GM23338 (cell line): ENCODE data around the gene MME. TPM values are rescaled to one million over a fixed set of nuclear protein-coding genes. Genes with fewer than 3 reads are reported as not detected.

Experiments used
- ATAC-seq: fragments of 200-7000 bp; cut with Tn5 transposase; 3 replicates; pipeline ENCODE4 v1.9.1; 2020
- DNase-seq: peaks from one replicate; pipeline ENCODE4 v3.0.0-alpha.2; 2015; ENCODE audit warnings: low spot score
- H2AFZ ChIP-seq: fragments of 200-600 bp; sonication (generic); 2 replicates; pipeline ENCODE4 v1.8.0; 2016; ENCODE audit warnings: antibody characterized with exemption, mild to moderate bottlenecking, moderate library complexity
- H3F3A ChIP-seq: fragments of 200-600 bp; sonication (generic); replicated peaks from 2 replicates; pipeline ENCODE4 v1.8.0; 2017; ENCODE audit warnings: antibody characterized with exemption, mixed run types, low read depth
- H3K27ac ChIP-seq: fragments of 200-600 bp; sonication (generic); 2 replicates; pipeline ENCODE4 v1.6.1; 2016; ENCODE audit warnings: low read depth
- H3K27me3 ChIP-seq: fragments of 200-600 bp; sonication (generic); 2 replicates; pipeline ENCODE4 v1.8.0; 2016; ENCODE audit warnings: mild to moderate bottlenecking, mixed run types, moderate library complexity; ENCODE audit not compliant: insufficient read depth
- H3K36me3 ChIP-seq: fragments of 200-600 bp; sonication (generic); 2 replicates; pipeline ENCODE4 v1.8.0; 2016; ENCODE audit warnings: mild to moderate bottlenecking; ENCODE audit not compliant: insufficient read depth
- H3K4me1 ChIP-seq: fragments of 200-600 bp; sonication (generic); 2 replicates; pipeline ENCODE4 v1.8.0; 2016; ENCODE audit warnings: mild to moderate bottlenecking, moderate library complexity; ENCODE audit not compliant: insufficient read depth
- H3K4me2 ChIP-seq: fragments of 200-600 bp; sonication (generic); 2 replicates; pipeline ENCODE4 v1.7.1; 2017; ENCODE audit warnings: mixed run types
- H3K4me3 ChIP-seq: fragments of 200-600 bp; sonication (generic); 2 replicates; pipeline ENCODE4 v1.6.1; 2016; ENCODE audit warnings: mixed run types
- H3K79me2 ChIP-seq: fragments of 200-600 bp; sonication (generic); replicated peaks from 2 replicates; pipeline ENCODE4 v1.8.0; 2017; ENCODE audit warnings: mild to moderate bottlenecking; ENCODE audit not compliant: insufficient read depth
- H3K9me2 ChIP-seq: fragments of 200-600 bp; sonication (generic); 2 replicates; pipeline ENCODE4 v1.8.0; 2017; ENCODE audit not compliant: insufficient read depth
- H4K20me1 ChIP-seq: fragments of 200-600 bp; sonication (generic); replicated peaks from 2 replicates; pipeline ENCODE4 v1.8.0; 2017; ENCODE audit warnings: mild to moderate bottlenecking; ENCODE audit not compliant: insufficient read depth
- H3K27ac Mint-ChIP-seq: 2 replicates; pipeline ENCODE4 v1.8.0; 2020; ENCODE audit warnings: inconsistent platforms, mild to moderate bottlenecking, moderate library complexity, mixed read lengths
- H3K27me3 Mint-ChIP-seq: 3 replicates; pipeline ENCODE4 v1.8.0; 2022; ENCODE audit warnings: low read depth, mild to moderate bottlenecking, moderate library complexity, mixed read lengths, inconsistent platforms; ENCODE audit not compliant: insufficient read depth, poor library complexity
- H3K36me3 Mint-ChIP-seq: 3 replicates; pipeline ENCODE4 v1.8.0; 2021; ENCODE audit warnings: low read depth, mild to moderate bottlenecking, inconsistent platforms, moderate library complexity, mixed read lengths
- H3K4me1 Mint-ChIP-seq: 3 replicates; pipeline ENCODE4 v1.8.0; 2020; ENCODE audit warnings: mild to moderate bottlenecking, inconsistent platforms, mixed read lengths
- H3K4me3 Mint-ChIP-seq: 3 replicates; pipeline ENCODE4 v1.8.0; 2021; ENCODE audit warnings: moderate library complexity, mild to moderate bottlenecking, inconsistent platforms, mixed read lengths
- H3K9me3 Mint-ChIP-seq: 3 replicates; pipeline ENCODE4 v1.8.0; 2020; ENCODE audit warnings: moderate library complexity, mild to moderate bottlenecking, inconsistent platforms, mixed read lengths
- CREB1 ChIP-seq: fragments of 250-450 bp; sonication (Bioruptor Pico); IDR thresholded peaks from 2 replicates; pipeline ENCODE4 v1.5.0; 2020; ENCODE audit warnings: low read depth, mild to moderate bottlenecking, moderate library complexity
- CTCF ChIP-seq, 2 experiments: fragments of 200-600 bp in 1 of 2; sonication (generic) in 1 of 2; conservative IDR thresholded peaks; 2 replicates each; pipeline versions ENCODE4 v1.5.1 to v1.6.1; 2016 to 2017; ENCODE audit warnings: antibody characterized with exemption in 2 of 2, low read depth in 2 of 2, mild to moderate bottlenecking in 2 of 2, moderate library complexity in 1 of 2
- EZH2 ChIP-seq: fragments of 200-600 bp; sonication (generic); IDR thresholded peaks from one replicate; pipeline ENCODE4 v1.8.0; 2017; ENCODE audit warnings: antibody characterized with exemption, mild to moderate bottlenecking, low read depth; ENCODE audit not compliant: unreplicated experiment
- EZH2phosphoT487 ChIP-seq: fragments of 200-600 bp; sonication (generic); IDR thresholded peaks from one replicate; pipeline ENCODE4 v1.8.1; 2018; ENCODE audit warnings: antibody characterized with exemption; ENCODE audit not compliant: unreplicated experiment
- JUNB ChIP-seq: IDR thresholded peaks from one replicate; pipeline ENCODE4 v1.6.1; 2016; ENCODE audit warnings: antibody characterized with exemption; ENCODE audit not compliant: unreplicated experiment
- NANOG ChIP-seq: IDR thresholded peaks from 2 replicates; pipeline ENCODE4 v1.6.1; 2016; ENCODE audit warnings: antibody characterized with exemption, borderline replicate concordance
- POLR2AphosphoS5 ChIP-seq: IDR thresholded peaks from 2 replicates; pipeline ENCODE4 v1.6.1; 2016; ENCODE audit warnings: antibody characterized with exemption, low read depth
- STAT1 ChIP-seq: IDR thresholded peaks from one replicate; pipeline ENCODE4 v1.6.1; 2016; ENCODE audit warnings: antibody characterized with exemption; ENCODE audit not compliant: unreplicated experiment
- ZNF114 ChIP-seq: fragments of 250-450 bp; sonication (Bioruptor Pico); IDR thresholded peaks from 2 replicates; pipeline ENCODE4 v1.5.0; 2020; ENCODE audit warnings: mild to moderate bottlenecking, moderate library complexity
- ZNF331 ChIP-seq: fragments of 250-450 bp; sonication (Bioruptor Pico); IDR thresholded peaks from 2 replicates; pipeline ENCODE4 v1.5.0; 2020; ENCODE audit warnings: low read depth, mild to moderate bottlenecking, moderate library complexity
- ZNF462 ChIP-seq: fragments of 250-450 bp; sonication (Bioruptor Pico); IDR thresholded peaks from 2 replicates; pipeline ENCODE4 v1.5.0; 2020; ENCODE audit warnings: mild to moderate bottlenecking, moderate library complexity
- polyA plus RNA-seq: library from polyadenylated mRNA; unstranded; fragments of >200 nt; fragmentation: Nextera tagmentation; extraction: Ambion mirVana; gene quantifications from 2 replicates; pipeline ENCODE4 v1.2.1, GENCODE V29; 2016
- total RNA-seq: library from RNA; depleted of rRNA; stranded (reverse); fragments of >200 nt; shearing (Covaris generic); gene quantifications from 2 replicates; pipeline ENCODE4 v1.2.3, GENCODE V29; 2014
- TF ChIP-seq, protein P1 (sequence below): IDR thresholded peaks from 2 replicates; pipeline ENCODE4 v1.6.1; 2016; ENCODE audit warnings: antibody characterized with exemption
- TF ChIP-seq, protein P2 (sequence below): IDR thresholded peaks from one replicate; pipeline ENCODE4 v1.6.1; 2018; ENCODE audit warnings: antibody characterized with exemption; ENCODE audit not compliant: unreplicated experiment

Gene MME
- total and polyA plus RNA-seq, 2 experiments from 2014 or later, result 15.2 to 76.7 TPM

DNA sequence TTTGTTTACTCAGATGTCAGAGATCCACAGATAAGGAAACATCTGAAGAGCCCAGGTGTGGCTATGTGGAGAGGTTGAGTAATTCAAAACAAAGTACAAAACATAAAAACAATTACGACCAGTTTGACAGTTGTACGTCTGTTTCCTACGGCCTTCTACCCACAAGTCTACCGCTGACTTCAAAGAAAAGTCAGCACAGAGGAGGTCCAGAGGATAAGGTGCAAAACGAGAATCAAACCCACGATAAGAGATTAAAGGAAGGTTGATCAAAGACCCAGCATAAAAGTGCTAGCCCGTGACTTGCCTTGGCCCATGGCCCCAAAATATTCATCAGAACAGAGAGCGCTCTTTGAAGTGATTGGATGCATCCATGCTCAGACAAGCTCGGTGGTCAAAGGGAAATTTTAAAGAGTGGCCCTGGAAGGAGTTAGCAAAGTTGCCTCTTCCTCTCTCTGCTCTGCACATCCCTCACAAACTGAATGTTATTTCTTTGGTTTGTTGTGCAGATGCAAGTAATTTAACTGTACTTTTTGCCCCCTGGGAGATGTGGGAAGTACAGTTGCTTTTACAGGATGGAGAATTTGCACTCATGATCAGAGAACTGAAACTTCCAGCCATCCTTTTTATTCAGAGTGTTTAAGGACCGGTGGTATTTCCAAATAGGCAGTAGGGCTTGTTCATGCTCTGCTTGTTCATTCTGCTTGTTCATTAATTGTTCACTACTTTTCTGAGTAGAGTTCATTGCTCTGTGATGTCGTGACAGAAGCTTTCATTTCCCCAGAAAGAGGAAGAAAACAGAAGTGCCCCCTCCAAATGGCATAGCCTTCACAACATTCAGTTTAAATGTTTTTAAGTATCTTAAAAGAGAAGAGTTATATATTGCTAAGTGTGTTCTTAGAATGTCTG, 31.1 kb downstream of the MME start:
- no peak for ATAC-seq
- H3F3A ChIP-seq, result no peaks in the 10 kb centered on the region
- no peak overlapping the region for H3K4me2 ChIP-seq
- H3K27me3 ChIP-seq, result no peaks in the 10 kb centered on the region
- no peaks in the 10 kb centered on the region for H3K36me3 ChIP-seq
- Mint-ChIP-seq H3K36me3 (no peaks in the 10 kb centered on the region; the same call in 2 of the 3 replicates), H3K4me3 (no peak overlapping the region), H3K27ac (no peak overlapping the region), H3K27me3 (no peaks in the 10 kb centered on the region), H3K9me3 (no peaks in the 10 kb centered on the region), H3K4me1 (peaks cover 3% of the 10 kb centered on the region; the same call in 2 of the 3 replicates)
- no peak overlapping the region for H3K27ac ChIP-seq
- H3K9me2 ChIP-seq, result no peaks in the 10 kb centered on the region
- TF ChIP-seq NANOG (no peak), ZNF462 (CRISPR knock-in tag) (no peak), JUNB (no peak), POLR2AphosphoS5 (no peak), CREB1 (CRISPR knock-in tag) (no peak), ZNF331 (CRISPR knock-in tag) (no peak), ZNF114 (CRISPR knock-in tag) (no peak), EZH2 (no peak), EZH2phosphoT487 (no peak), STAT1 (no peak), CTCF (conservative IDR thresholded peaks at IDR 0.05; ENCODE audit: low read depth in 2 of 2) (no peak)
- TF ChIP-seq, protein P1, sequence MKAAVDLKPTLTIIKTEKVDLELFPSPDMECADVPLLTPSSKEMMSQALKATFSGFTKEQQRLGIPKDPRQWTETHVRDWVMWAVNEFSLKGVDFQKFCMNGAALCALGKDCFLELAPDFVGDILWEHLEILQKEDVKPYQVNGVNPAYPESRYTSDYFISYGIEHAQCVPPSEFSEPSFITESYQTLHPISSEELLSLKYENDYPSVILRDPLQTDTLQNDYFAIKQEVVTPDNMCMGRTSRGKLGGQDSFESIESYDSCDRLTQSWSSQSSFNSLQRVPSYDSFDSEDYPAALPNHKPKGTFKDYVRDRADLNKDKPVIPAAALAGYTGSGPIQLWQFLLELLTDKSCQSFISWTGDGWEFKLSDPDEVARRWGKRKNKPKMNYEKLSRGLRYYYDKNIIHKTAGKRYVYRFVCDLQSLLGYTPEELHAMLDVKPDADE, result no peak
- TF ChIP-seq, protein P2, sequence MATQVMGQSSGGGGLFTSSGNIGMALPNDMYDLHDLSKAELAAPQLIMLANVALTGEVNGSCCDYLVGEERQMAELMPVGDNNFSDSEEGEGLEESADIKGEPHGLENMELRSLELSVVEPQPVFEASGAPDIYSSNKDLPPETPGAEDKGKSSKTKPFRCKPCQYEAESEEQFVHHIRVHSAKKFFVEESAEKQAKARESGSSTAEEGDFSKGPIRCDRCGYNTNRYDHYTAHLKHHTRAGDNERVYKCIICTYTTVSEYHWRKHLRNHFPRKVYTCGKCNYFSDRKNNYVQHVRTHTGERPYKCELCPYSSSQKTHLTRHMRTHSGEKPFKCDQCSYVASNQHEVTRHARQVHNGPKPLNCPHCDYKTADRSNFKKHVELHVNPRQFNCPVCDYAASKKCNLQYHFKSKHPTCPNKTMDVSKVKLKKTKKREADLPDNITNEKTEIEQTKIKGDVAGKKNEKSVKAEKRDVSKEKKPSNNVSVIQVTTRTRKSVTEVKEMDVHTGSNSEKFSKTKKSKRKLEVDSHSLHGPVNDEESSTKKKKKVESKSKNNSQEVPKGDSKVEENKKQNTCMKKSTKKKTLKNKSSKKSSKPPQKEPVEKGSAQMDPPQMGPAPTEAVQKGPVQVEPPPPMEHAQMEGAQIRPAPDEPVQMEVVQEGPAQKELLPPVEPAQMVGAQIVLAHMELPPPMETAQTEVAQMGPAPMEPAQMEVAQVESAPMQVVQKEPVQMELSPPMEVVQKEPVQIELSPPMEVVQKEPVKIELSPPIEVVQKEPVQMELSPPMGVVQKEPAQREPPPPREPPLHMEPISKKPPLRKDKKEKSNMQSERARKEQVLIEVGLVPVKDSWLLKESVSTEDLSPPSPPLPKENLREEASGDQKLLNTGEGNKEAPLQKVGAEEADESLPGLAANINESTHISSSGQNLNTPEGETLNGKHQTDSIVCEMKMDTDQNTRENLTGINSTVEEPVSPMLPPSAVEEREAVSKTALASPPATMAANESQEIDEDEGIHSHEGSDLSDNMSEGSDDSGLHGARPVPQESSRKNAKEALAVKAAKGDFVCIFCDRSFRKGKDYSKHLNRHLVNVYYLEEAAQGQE, result no peak
- H4K20me1 ChIP-seq, result no peaks in the 10 kb centered on the region
- no peak overlapping the region for H3K4me3 ChIP-seq
- no peak overlapping the region for H2AFZ ChIP-seq
- no peaks in the 10 kb centered on the region; the same call in 1 of the 2 replicates for H3K4me1 ChIP-seq
- DNase-seq, result no peak
- H3K79me2 ChIP-seq, result peaks cover 8% of the 10 kb centered on the region; the same call in 1 of the 2 replicates
